SU-DHL-6 (cell line): ENCODE measurements around the gene CAPN3.

Experiments
- H2AFZ ChIP-seq: fragments of 200-600 bp; sonication (generic); 2 replicates; pipeline ENCODE4 v1.6.1; 2014; ENCODE audit warnings: low read depth, mild to moderate bottlenecking, moderate library complexity, mixed read lengths, antibody characterized with exemption, low read length; ENCODE audit not compliant: severe bottlenecking
- H3F3A ChIP-seq: fragments of 200-600 bp; shearing (Covaris generic); 2 replicates; pipeline ENCODE4 v1.6.0; 2016; ENCODE audit warnings: antibody characterized with exemption, mild to moderate bottlenecking; ENCODE audit not compliant: insufficient read depth
- H3K27ac ChIP-seq: fragments of 200-600 bp; sonication (generic); 2 replicates; pipeline ENCODE4 v1.5.1; 2016; ENCODE audit warnings: low read depth, mild to moderate bottlenecking, low read length, moderate library complexity, mixed read lengths
- H3K27me3 ChIP-seq: fragments of 200-600 bp; sonication (generic), shearing (Covaris generic); 2 replicates; pipeline ENCODE4 v1.6.0; 2014; ENCODE audit warnings: mild to moderate bottlenecking, low read length
- H3K36me3 ChIP-seq: fragments of 200-600 bp; sonication (generic); 2 replicates; pipeline ENCODE4 v1.6.1; 2014; ENCODE audit warnings: mild to moderate bottlenecking, low read length, mixed read lengths
- H3K4me2 ChIP-seq: fragments of 300-600, 200-600 bp; shearing (Covaris generic), sonication (generic); 2 replicates; pipeline ENCODE4 v1.6.0; 2014; ENCODE audit warnings: low read length, low read depth, mild to moderate bottlenecking; ENCODE audit not compliant: poor library complexity, severe bottlenecking
- H3K4me3 ChIP-seq: fragments of 200-600 bp; sonication (generic); 2 replicates; pipeline ENCODE4 v1.5.1; 2014; ENCODE audit warnings: antibody characterized with exemption, low read length, mild to moderate bottlenecking, mixed read lengths; ENCODE audit not compliant: insufficient read depth, poor library complexity, severe bottlenecking
- H3K79me2 ChIP-seq: fragments of 200-600 bp; sonication (generic); 2 replicates; pipeline ENCODE4 v1.6.1; 2014; ENCODE audit warnings: mild to moderate bottlenecking, low read length, moderate library complexity; ENCODE audit not compliant: insufficient read depth
- H3K9ac ChIP-seq: fragments of 200-600 bp; sonication (generic); 2 replicates; pipeline ENCODE4 v1.7.0; 2014; ENCODE audit warnings: mild to moderate bottlenecking, low read length
- H3K9me2 ChIP-seq: fragments of 200-600 bp; sonication (generic); replicated peaks from 2 replicates; pipeline ENCODE4 v1.6.1; 2014; ENCODE audit warnings: low read length; ENCODE audit not compliant: insufficient read depth
- H3K9me3 ChIP-seq: fragments of 200-600 bp; sonication (generic); 2 replicates; pipeline ENCODE4 v1.6.1; 2014; ENCODE audit warnings: low read length, mixed read lengths; ENCODE audit not compliant: insufficient read depth
- H4K20me1 ChIP-seq: fragments of 200-600 bp; sonication (generic); 2 replicates; pipeline ENCODE4 v1.6.1; 2014; ENCODE audit warnings: low read depth, mild to moderate bottlenecking, antibody characterized with exemption, low read length, moderate library complexity, mixed read lengths
- CTCF ChIP-seq: fragments of 200-600 bp; sonication (generic); IDR thresholded peaks from one replicate; pipeline ENCODE4 v1.5.1; 2017; ENCODE audit warnings: antibody characterized with exemption, mild to moderate bottlenecking, low read length, moderate library complexity; ENCODE audit not compliant: insufficient read depth, poor library complexity, severe bottlenecking
- EZH2phosphoT487 ChIP-seq: fragments of 200-600 bp; sonication (generic), shearing (Covaris generic); conservative IDR thresholded peaks from 2 replicates; pipeline ENCODE4 v1.6.1; 2018; ENCODE audit warnings: mild to moderate bottlenecking, antibody characterized with exemption, low read length, moderate library complexity, mixed read lengths

Gene CAPN3

DNA sequence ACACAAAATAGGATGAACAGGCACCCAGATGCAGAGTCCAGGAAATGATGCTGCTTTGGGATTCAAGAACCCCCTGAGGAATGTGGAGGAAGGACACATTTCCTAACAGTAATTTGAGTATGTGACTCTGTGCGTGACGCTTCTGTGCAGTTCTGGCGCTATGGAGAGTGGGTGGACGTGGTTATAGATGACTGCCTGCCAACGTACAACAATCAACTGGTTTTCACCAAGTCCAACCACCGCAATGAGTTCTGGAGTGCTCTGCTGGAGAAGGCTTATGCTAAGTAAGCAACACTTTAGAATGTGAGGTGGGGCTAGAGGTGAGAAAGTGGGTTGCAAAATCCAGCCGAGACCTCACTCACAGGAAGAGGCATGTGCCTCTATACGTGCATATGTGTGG lies 28.3 kb downstream of the CAPN3 start:
- H3F3A ChIP-seq: no peaks in the 10 kb centered on the region
- H3K27me3 ChIP-seq: no peaks in the 10 kb centered on the region
- no peak overlapping the region for H3K27ac ChIP-seq
- H3K9me2 ChIP-seq: no peaks in the 10 kb centered on the region
- no peaks in the 10 kb centered on the region for H3K9me3 ChIP-seq
- no peak overlapping the region for H3K4me2 ChIP-seq
- no peaks in the 10 kb centered on the region for H4K20me1 ChIP-seq
- H3K4me3 ChIP-seq: no peak overlapping the region
- no peak overlapping the region for H3K9ac ChIP-seq
- TF ChIP-seq CTCF (no peak), EZH2phosphoT487 (no peak)
- H3K36me3 ChIP-seq: no peaks in the 10 kb centered on the region
- H2AFZ ChIP-seq: no peak overlapping the region
- no peaks in the 10 kb centered on the region for H3K79me2 ChIP-seq

GRCh38 chr15:42392309-42393024 lies 33.2 kb downstream of the CAPN3 start:
- Histone ChIP-seq H4K20me1 (no peaks in the 10 kb centered on the region), H3K79me2 (no peaks in the 10 kb centered on the region), H3F3A (no peaks in the 10 kb centered on the region), H3K9me3 (no peaks in the 10 kb centered on the region), H3K36me3 (no peaks in the 10 kb centered on the region), H2AFZ (no peak overlapping the region), H3K27ac (no peak overlapping the region), H3K4me2 (no peak overlapping the region), H3K9ac (no peak overlapping the region), H3K4me3 (no peak overlapping the region), H3K9me2 (no peaks in the 10 kb centered on the region), H3K27me3 (no peaks in the 10 kb centered on the region)
- TF ChIP-seq EZH2phosphoT487: no peak

DNA sequence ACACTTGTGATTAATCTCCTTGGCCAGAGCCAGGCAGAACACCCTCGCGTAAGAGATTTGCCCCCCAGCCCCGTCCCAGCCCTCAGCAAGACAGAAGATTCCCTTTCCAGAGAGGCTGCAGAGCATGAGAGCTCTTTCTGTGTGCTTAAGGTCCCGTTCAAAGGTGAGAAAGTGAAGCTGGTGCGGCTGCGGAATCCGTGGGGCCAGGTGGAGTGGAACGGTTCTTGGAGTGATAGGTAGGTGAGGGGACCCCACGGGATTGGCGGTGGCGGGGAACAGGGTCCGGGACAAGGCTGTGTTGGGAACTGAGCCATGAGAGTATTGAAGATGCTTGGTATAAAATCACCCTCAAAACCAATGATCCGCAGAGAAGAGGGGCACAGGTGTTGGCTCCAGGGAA lies 34.8 kb downstream of the CAPN3 start:
- Histone ChIP-seq H3K27ac (no peak overlapping the region), H3K9me2 (no peaks in the 10 kb centered on the region), H3K27me3 (no peaks in the 10 kb centered on the region), H4K20me1 (no peaks in the 10 kb centered on the region), H3F3A (no peaks in the 10 kb centered on the region), H3K4me3 (no peak overlapping the region), H3K36me3 (no peaks in the 10 kb centered on the region), H3K4me2 (no peak overlapping the region), H3K9ac (no peak overlapping the region), H3K9me3 (no peaks in the 10 kb centered on the region), H2AFZ (no peak overlapping the region), H3K79me2 (no peaks in the 10 kb centered on the region)
- no peak for TF ChIP-seq CTCF
- TF ChIP-seq EZH2phosphoT487: no peak

GRCh38 chr15:42395838-42396237 lies 36.5 kb downstream of the CAPN3 start:
- H3K4me2 ChIP-seq: no peak overlapping the region
- H4K20me1 ChIP-seq: no peaks in the 10 kb centered on the region
- H3K36me3 ChIP-seq: no peaks in the 10 kb centered on the region
- H2AFZ ChIP-seq: no peak overlapping the region
- no peaks in the 10 kb centered on the region for H3K79me2 ChIP-seq
- no peaks in the 10 kb centered on the region for H3K9me3 ChIP-seq
- no peaks in the 10 kb centered on the region for H3K27me3 ChIP-seq
- H3K4me3 ChIP-seq: no peak overlapping the region
- H3K9me2 ChIP-seq: no peaks in the 10 kb centered on the region
- H3K27ac ChIP-seq: no peak overlapping the region
- no peak overlapping the region for H3K9ac ChIP-seq
- no peaks in the 10 kb centered on the region for H3F3A ChIP-seq
- TF ChIP-seq CTCF (no peak), EZH2phosphoT487 (no peak)
